Inflammatory macrophage treated with lipopolysaccharide for 4 hours (primary cell): ENCODE data around the gene AGAP2.
"Not testable (repeated sequence)": the region's sequence is repeated elsewhere in the genome, so short reads cannot be mapped to it uniquely, and the experiment has no call there.

ENCODE experiments used
- DNase-seq: peaks from one replicate; pipeline ENCODE4 v3.0.0-alpha.2; 2020

AGAP2 gene

GRCh38 chr12:57720606-57721595, 17.6 kb downstream of the AGAP2 start:
- no peak for DNase-seq

GRCh38 chr12:57719777-57720605, 18.6 kb downstream of the AGAP2 start:
- no peak for DNase-seq

GRCh38 chr12:57718641-57719528, 19.7 kb downstream of the AGAP2 start:
- DNase-seq: no peak

- DNase-seq: no peak
Observed at GRCh38 chr12:57717846-57718640, 20.5 kb downstream of the AGAP2 start.

- DNase-seq: no peak
Observed at GRCh38 chr12:57717131-57717530, 21.4 kb downstream of the AGAP2 start.

- no peak for DNase-seq
Observed at GRCh38 chr12:57716305-57716704, 22.2 kb downstream of the AGAP2 start.

- DNase-seq: no peak
Observed at GRCh38 chr12:57715786-57716185, 22.8 kb downstream of the AGAP2 start.

GRCh38 chr12:57715036-57715748, 23.4 kb downstream of the AGAP2 start:
- not testable (repeated sequence) for DNase-seq

- DNase-seq: no peak
Observed at GRCh38 chr12:57713209-57713608, 25.3 kb downstream of the AGAP2 start.

- DNase-seq: no peak
Observed at GRCh38 chr12:57712701-57713100, 25.8 kb downstream of the AGAP2 start.

GRCh38 chr12:57708296-57708695, 30.2 kb downstream of the AGAP2 start:
- no peak for DNase-seq

- DNase-seq: no peak
Observed at GRCh38 chr12:57707250-57707649, 31.3 kb downstream of the AGAP2 start.

GRCh38 chr12:57700317-57700716, 38.2 kb downstream of the AGAP2 start:
- no peak for DNase-seq

- no peak for DNase-seq
Observed at GRCh38 chr12:57698414-57698813, 40.1 kb downstream of the AGAP2 start.

GRCh38 chr12:57697076-57697475, 41.5 kb downstream of the AGAP2 start:
- DNase-seq: no peak

- DNase-seq: no peak
Observed at GRCh38 chr12:57695770-57696432, 42.6 kb downstream of the AGAP2 start.

GRCh38 chr12:57694459-57695019, 44.0 kb downstream of the AGAP2 start:
- DNase-seq: peak; percentile 1

GRCh38 chr12:57693659-57694458, 44.7 kb downstream of the AGAP2 start, which contains the start of gene OS9:
Gene OS9, plus strand, starts transcription at chr12:57694132. Its CDS starts 30 bp downstream, at chr12:57694162.
- DNase-seq: peak; percentile 100

GRCh38 chr12:57693317-57693658, 45.3 kb downstream of the AGAP2 start:
- DNase-seq: no peak
